Amniotic stem cell (primary cell): ENCODE data around the gene HAUS1.
"Not testable (repeated sequence)": the region's sequence is repeated elsewhere in the genome, so short reads cannot be mapped to it uniquely, and the experiment has no call there.

Source experiments
- DNase-seq: peaks from one replicate; lab custom pipeline; 2025; lab: John Stamatoyannopoulos, UW

HAUS1 gene

GRCh38 chr18:46095532-46095931, 8.7 kb upstream of the HAUS1 start:
- DNase-seq, result no peak

GRCh38 chr18:46096651-46097300, 7.4 kb upstream of the HAUS1 start:
- DNase-seq, result no peak

- no peak for DNase-seq
Observed at GRCh38 chr18:46097431-46097800, 6.8 kb upstream of the HAUS1 start.

- DNase-seq, result peak; percentile 80
Observed at GRCh38 chr18:46097801-46098615, 6.2 kb upstream of the HAUS1 start, which contains the start of gene ATP5F1A. ATP5F1A (minus strand) TSS chr18:46098296; CDS start chr18:46098231, 65 bp downstream.

GRCh38 chr18:46098616-46098933, 5.6 kb upstream of the HAUS1 start:
- no peak for DNase-seq

GRCh38 chr18:46099463-46099862, 4.7 kb upstream of the HAUS1 start:
- DNase-seq, result no peak

- DNase-seq, result no peak
Observed at GRCh38 chr18:46109386-46109785, 5.2 kb downstream of the HAUS1 start.

GRCh38 chr18:46110406-46110805, 6.2 kb downstream of the HAUS1 start:
- DNase-seq, result no peak

GRCh38 chr18:46113751-46114150, 9.6 kb downstream of the HAUS1 start:
- no peak for DNase-seq

GRCh38 chr18:46126625-46127024, 22.4 kb downstream of the HAUS1 start:
- DNase-seq, result not testable (repeated sequence)

- no peak for DNase-seq
Observed at GRCh38 chr18:46130061-46130460, 25.9 kb downstream of the HAUS1 start.

- DNase-seq, result not testable (repeated sequence)
Observed at GRCh38 chr18:46130549-46130948, 26.4 kb downstream of the HAUS1 start.

GRCh38 chr18:46133534-46133933, 29.3 kb downstream of the HAUS1 start:
- DNase-seq, result no peak

- DNase-seq, result no peak
Observed at GRCh38 chr18:46134920-46135675, 30.9 kb downstream of the HAUS1 start.

GRCh38 chr18:46140173-46140572, 36.0 kb downstream of the HAUS1 start:
- no peak for DNase-seq

- DNase-seq, result no peak
Observed at GRCh38 chr18:46141199-46141598, 37.0 kb downstream of the HAUS1 start.

GRCh38 chr18:46148810-46149209, 44.6 kb downstream of the HAUS1 start:
- DNase-seq, result peak; percentile 38

- DNase-seq, result no peak
Observed at GRCh38 chr18:46152436-46152807, 48.2 kb downstream of the HAUS1 start.

- no peak for DNase-seq
Observed at GRCh38 chr18:46152808-46153617, 48.8 kb downstream of the HAUS1 start.

GRCh38 chr18:46155641-46156051, 51.5 kb downstream of the HAUS1 start:
- DNase-seq, result peak; percentile 61

GRCh38 chr18:46156124-46156745, 52.0 kb downstream of the HAUS1 start:
- DNase-seq, result no peak

- DNase-seq, result no peak
Observed at GRCh38 chr18:46156843-46157242, 52.7 kb downstream of the HAUS1 start.
